Activated naive CD8-positive, alpha-beta T cell treated with anti-CD3 and anti-CD28 coated beads, Interleukin-2, amount 10 ng/mL, durations not matched to agents 7 days and 5 days (primary cell): ENCODE measurements around the gene DLG2. TPM values are rescaled to one million over a fixed set of nuclear protein-coding genes. Genes with fewer than 3 reads are reported as not detected.

Experiments
- ATAC-seq: fragments of 150-1000 bp; cut with Tn5 transposase; one replicate; pipeline ENCODE4 v1.10.0; 2021; ENCODE audit warnings: low read depth, moderate library complexity
- POLR2A ChIA-PET: fragments of 350-600 bp; sonication (Branson Sonifier 250); formaldehyde crosslinking; loops from one replicate; lab custom pipeline; 2021; ENCODE audit warnings: antibody characterized with exemption; lab: Charles Lee
- DNase-seq: peaks from one replicate; pipeline ENCODE4 v3.0.0; 2021
- H3K27ac Mint-ChIP-seq: one replicate; pipeline ENCODE4 v1.8.0; 2022; ENCODE audit warnings: mild to moderate bottlenecking, mixed read lengths
- H3K27me3 Mint-ChIP-seq: one replicate; pipeline ENCODE4 v1.8.0; 2022; ENCODE audit warnings: mild to moderate bottlenecking, moderate library complexity, mixed read lengths
- H3K36me3 Mint-ChIP-seq: one replicate; pipeline ENCODE4 v1.8.0; 2021; ENCODE audit warnings: mild to moderate bottlenecking, mixed read lengths
- H3K4me1 Mint-ChIP-seq: one replicate; pipeline ENCODE4 v1.8.0; 2021; ENCODE audit warnings: mixed read lengths
- H3K4me3 Mint-ChIP-seq: one replicate; pipeline ENCODE4 v1.8.0; 2022; ENCODE audit warnings: mild to moderate bottlenecking, moderate library complexity, mixed read lengths
- H3K9me3 Mint-ChIP-seq: one replicate; pipeline ENCODE4 v1.8.0; 2021; ENCODE audit warnings: mixed read lengths
- total RNA-seq, 2 experiments: library from RNA; stranded (reverse); gene quantifications; one replicate each; pipeline ENCODE4 v1.2.3, GENCODE V29; 2021

DLG2 gene
- total RNA-seq, 2 experiments from 2014 or later = 2.6 to 3.4 TPM

- POLR2A ChIA-PET = no interaction called here
- ATAC-seq (no peak), DNase-seq (no peak)
- Mint-ChIP-seq H3K36me3 (no peaks in the 10 kb centered on the region), H3K9me3 (no peaks in the 10 kb centered on the region), H3K27ac (no peak overlapping the region), H3K4me1 (no peaks in the 10 kb centered on the region), H3K27me3 (no peaks in the 10 kb centered on the region), H3K4me3 (no peak overlapping the region)
Measured at GRCh38 chr11:84590106-84590505, 1037.0 kb downstream of the DLG2 start.

DNA sequence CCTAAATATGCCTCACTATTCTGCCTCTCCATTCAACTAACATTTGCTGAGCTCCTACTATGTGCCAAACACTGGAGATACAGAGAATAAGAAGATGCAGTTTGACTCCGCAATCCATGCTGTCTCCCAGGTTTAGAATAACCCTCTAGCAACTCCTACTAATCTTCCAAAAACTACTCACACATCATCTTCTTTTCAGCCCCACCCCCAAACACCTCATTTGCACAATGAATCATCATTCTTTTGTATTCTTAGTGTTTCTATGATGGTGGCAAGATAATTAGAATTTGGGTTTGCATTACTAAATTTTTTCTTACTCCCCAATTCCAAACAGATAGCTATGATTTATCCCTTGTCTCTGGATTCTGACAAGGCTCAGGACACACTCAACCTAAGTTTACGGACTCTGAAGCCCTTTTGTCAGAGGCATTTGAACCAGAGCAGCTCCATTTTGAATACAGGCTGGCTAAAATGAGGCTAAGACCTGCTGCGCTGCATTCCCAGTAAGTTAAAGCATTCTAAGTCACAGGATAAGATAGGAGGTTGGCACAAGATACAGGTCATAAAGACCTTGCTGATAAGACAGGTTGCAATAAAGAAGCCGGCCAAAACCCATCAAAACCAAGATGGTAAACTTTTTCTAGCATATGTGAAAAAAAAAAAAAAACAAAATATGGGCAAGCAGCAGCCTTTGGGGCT is 1038.9 kb downstream of the DLG2 start:
- no peaks in the 10 kb centered on the region for H3K9me3 Mint-ChIP-seq
- no peaks in the 10 kb centered on the region for H3K27me3 Mint-ChIP-seq
- H3K4me3 Mint-ChIP-seq = no peak overlapping the region
- no peak overlapping the region for H3K27ac Mint-ChIP-seq
- no peaks in the 10 kb centered on the region for H3K4me1 Mint-ChIP-seq
- ATAC-seq (no peak), DNase-seq (no peak)
- POLR2A ChIA-PET = no interaction called here
- no peaks in the 10 kb centered on the region for H3K36me3 Mint-ChIP-seq

DNA sequence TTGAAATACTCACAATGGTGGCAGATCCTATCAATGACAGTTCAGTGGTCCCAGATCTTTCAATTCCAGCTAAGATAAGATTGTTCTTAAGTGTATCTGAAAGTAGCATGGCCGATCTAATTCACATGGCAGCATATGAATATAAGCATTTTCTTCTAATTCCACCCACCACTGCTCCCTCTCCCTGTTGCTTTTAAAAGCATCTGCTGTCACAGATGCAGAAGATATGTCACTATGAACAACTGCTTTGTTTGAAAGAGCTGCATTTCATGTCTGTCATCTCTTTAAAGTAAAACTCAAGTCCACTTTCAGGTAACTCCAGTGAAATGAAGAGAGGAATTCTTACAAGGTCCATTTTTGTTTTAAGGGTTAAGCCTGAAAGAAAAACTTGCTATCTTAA is 1044.0 kb downstream of the DLG2 start:
- POLR2A ChIA-PET = no interaction called here
- no peaks in the 10 kb centered on the region for H3K36me3 Mint-ChIP-seq
- no peak overlapping the region for H3K4me3 Mint-ChIP-seq
- H3K4me1 Mint-ChIP-seq = no peaks in the 10 kb centered on the region
- DNase-seq (no peak), ATAC-seq (no peak)
- H3K27ac Mint-ChIP-seq = no peak overlapping the region
- no peaks in the 10 kb centered on the region for H3K27me3 Mint-ChIP-seq
- H3K9me3 Mint-ChIP-seq = no peaks in the 10 kb centered on the region

GRCh38 chr11:84581083-84581482 is 1046.1 kb downstream of the DLG2 start:
- ATAC-seq = no peak
- no peaks in the 10 kb centered on the region for H3K36me3 Mint-ChIP-seq

GRCh38 chr11:84580428-84580827 is 1046.7 kb downstream of the DLG2 start:
- no peaks in the 10 kb centered on the region for H3K36me3 Mint-ChIP-seq
- H3K4me3 Mint-ChIP-seq = no peak overlapping the region
- DNase-seq (no peak), ATAC-seq (no peak)
- POLR2A ChIA-PET = no interaction called here
- H3K27ac Mint-ChIP-seq = no peak overlapping the region
- H3K9me3 Mint-ChIP-seq = peaks cover 5% of the 10 kb centered on the region
- H3K27me3 Mint-ChIP-seq = no peaks in the 10 kb centered on the region
- H3K4me1 Mint-ChIP-seq = no peaks in the 10 kb centered on the region

More at GRCh38 chr11:84581083-84581482, 1046.1 kb downstream of the DLG2 start:
- Mint-ChIP-seq H3K27ac (no peak overlapping the region), H3K4me1 (no peaks in the 10 kb centered on the region), H3K9me3 (peaks cover 5% of the 10 kb centered on the region), H3K4me3 (no peak overlapping the region), H3K27me3 (no peaks in the 10 kb centered on the region)
- no peak for DNase-seq
- POLR2A ChIA-PET = no interaction called here

- DNase-seq (no peak), ATAC-seq (no peak)
- Mint-ChIP-seq H3K36me3 (no peaks in the 10 kb centered on the region), H3K4me3 (no peak overlapping the region), H3K27ac (no peak overlapping the region), H3K4me1 (no peaks in the 10 kb centered on the region), H3K9me3 (peaks cover 7% of the 10 kb centered on the region), H3K27me3 (no peaks in the 10 kb centered on the region)
- POLR2A ChIA-PET = no interaction called here
Measured at GRCh38 chr11:84573868-84574267, 1053.3 kb downstream of the DLG2 start.

GRCh38 chr11:84566671-84567070 is 1060.5 kb downstream of the DLG2 start:
- no peak for DNase-seq
- no peak for ATAC-seq
- H3K9me3 Mint-ChIP-seq = peaks cover 2% of the 10 kb centered on the region
- H3K4me3 Mint-ChIP-seq = no peak overlapping the region
- H3K27me3 Mint-ChIP-seq = no peaks in the 10 kb centered on the region
- no peaks in the 10 kb centered on the region for H3K36me3 Mint-ChIP-seq
- H3K27ac Mint-ChIP-seq = no peak overlapping the region
- H3K4me1 Mint-ChIP-seq = no peaks in the 10 kb centered on the region
- POLR2A ChIA-PET = no interaction called here

DNA sequence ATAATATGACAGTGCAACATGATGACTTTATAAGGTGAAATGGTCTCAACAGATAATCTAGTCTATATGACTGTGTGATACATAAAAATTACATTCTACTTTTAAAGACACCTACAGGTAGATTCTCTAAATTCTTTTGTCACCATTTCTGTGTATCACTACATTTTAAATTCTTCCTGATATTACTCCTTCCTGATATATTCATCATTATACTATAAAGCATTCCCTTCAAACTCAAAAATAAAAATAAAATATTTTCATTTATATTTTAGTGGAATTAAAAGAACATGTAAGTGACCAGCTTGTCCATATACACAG is 1062.3 kb downstream of the DLG2 start:
- Mint-ChIP-seq H3K27me3 (no peaks in the 10 kb centered on the region), H3K9me3 (no peaks in the 10 kb centered on the region)
- POLR2A ChIA-PET = no interaction called here

DNA sequence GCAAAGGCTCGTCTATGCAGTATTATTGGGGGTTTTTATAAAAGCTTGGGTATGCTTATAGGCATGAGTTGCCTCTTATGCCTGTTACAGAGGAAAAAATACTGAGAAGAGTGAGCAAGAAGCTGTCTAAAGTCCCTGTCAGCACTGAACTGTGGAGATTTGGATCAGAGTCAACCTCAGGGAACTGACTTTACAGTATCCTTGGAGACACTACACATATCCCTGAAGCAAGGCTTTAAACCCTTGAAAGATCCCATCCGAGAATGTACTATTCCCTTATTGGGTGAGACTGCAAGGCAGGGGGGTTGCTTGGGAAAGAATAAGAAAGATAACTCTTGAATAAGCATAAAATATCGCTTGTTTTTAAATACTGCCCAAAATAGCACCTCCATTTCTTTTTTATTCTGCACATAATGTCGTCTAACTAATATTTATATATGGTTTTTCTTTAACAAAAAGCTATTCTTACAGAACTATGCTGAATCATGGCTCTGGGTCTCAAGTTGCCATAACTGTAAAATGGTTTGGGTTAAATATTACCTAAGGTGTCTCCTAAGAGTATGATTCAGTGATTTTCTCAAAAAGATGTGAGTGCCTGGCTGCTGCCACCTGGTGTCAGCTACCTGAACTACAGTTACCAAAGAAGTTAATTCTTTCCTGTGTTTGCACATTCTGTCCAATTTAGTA is 1062.8 kb downstream of the DLG2 start:
- no peak for DNase-seq

More for the DNA sequence above, 1062.3 kb downstream of the DLG2 start:
- no peak overlapping the region for H3K4me3 Mint-ChIP-seq
- no peaks in the 10 kb centered on the region for H3K4me1 Mint-ChIP-seq
- DNase-seq = no peak
- H3K36me3 Mint-ChIP-seq = no peaks in the 10 kb centered on the region
- ATAC-seq = no peak
- no peak overlapping the region for H3K27ac Mint-ChIP-seq

GRCh38 chr11:84563356-84563755 is 1063.8 kb downstream of the DLG2 start:
- DNase-seq = no peak
- POLR2A ChIA-PET = no interaction called here
- ATAC-seq = no peak
- H3K4me1 Mint-ChIP-seq = no peaks in the 10 kb centered on the region
- H3K27me3 Mint-ChIP-seq = no peaks in the 10 kb centered on the region
- no peak overlapping the region for H3K27ac Mint-ChIP-seq
- no peaks in the 10 kb centered on the region for H3K36me3 Mint-ChIP-seq
- no peak overlapping the region for H3K4me3 Mint-ChIP-seq
- no peaks in the 10 kb centered on the region for H3K9me3 Mint-ChIP-seq

More for the DNA sequence above, 1062.8 kb downstream of the DLG2 start:
- H3K27ac Mint-ChIP-seq = no peak overlapping the region
- H3K4me1 Mint-ChIP-seq = no peaks in the 10 kb centered on the region
- ATAC-seq = no peak
- no peak overlapping the region for H3K4me3 Mint-ChIP-seq
- H3K27me3 Mint-ChIP-seq = no peaks in the 10 kb centered on the region
- POLR2A ChIA-PET = no interaction called here
- H3K9me3 Mint-ChIP-seq = no peaks in the 10 kb centered on the region
- no peaks in the 10 kb centered on the region for H3K36me3 Mint-ChIP-seq

- POLR2A ChIA-PET = no interaction called here
- no peaks in the 10 kb centered on the region for H3K4me1 Mint-ChIP-seq
- DNase-seq = no peak
- no peak for ATAC-seq
- no peaks in the 10 kb centered on the region for H3K9me3 Mint-ChIP-seq
- no peaks in the 10 kb centered on the region for H3K36me3 Mint-ChIP-seq
- H3K27ac Mint-ChIP-seq = no peak overlapping the region
- no peaks in the 10 kb centered on the region for H3K27me3 Mint-ChIP-seq
- H3K4me3 Mint-ChIP-seq = no peak overlapping the region
Measured at GRCh38 chr11:84560206-84560605, 1066.9 kb downstream of the DLG2 start.

- ATAC-seq (no peak), DNase-seq (no peak)
- POLR2A ChIA-PET = no interaction called here
- Mint-ChIP-seq H3K27ac (no peak overlapping the region), H3K27me3 (no peaks in the 10 kb centered on the region), H3K9me3 (no peaks in the 10 kb centered on the region), H3K4me1 (no peaks in the 10 kb centered on the region), H3K36me3 (no peaks in the 10 kb centered on the region), H3K4me3 (no peak overlapping the region)
Measured at GRCh38 chr11:84558085-84558905, 1068.8 kb downstream of the DLG2 start.

DNA sequence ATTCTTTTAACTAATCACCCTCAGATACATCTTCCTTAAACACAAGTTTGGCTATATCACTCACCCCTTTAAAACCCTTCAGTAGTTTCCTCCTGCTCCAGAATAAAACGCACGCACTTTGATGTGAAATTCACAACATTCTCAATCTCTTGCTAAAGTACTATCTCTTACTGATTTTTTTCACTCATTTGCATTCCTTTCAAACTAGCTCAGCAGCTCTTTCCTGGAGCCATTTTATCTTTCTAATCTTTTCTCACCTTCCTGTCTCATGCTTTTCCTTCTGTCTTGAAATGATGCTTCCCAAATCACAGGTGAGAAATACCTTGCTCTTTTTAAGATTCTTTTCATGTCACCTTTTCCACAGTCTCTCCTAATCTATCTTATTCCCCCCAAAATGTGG is 1074.4 kb downstream of the DLG2 start:
- no peaks in the 10 kb centered on the region for H3K4me1 Mint-ChIP-seq
- no peaks in the 10 kb centered on the region for H3K27me3 Mint-ChIP-seq
- ATAC-seq (no peak), DNase-seq (no peak)
- no peaks in the 10 kb centered on the region for H3K9me3 Mint-ChIP-seq
- no peaks in the 10 kb centered on the region for H3K36me3 Mint-ChIP-seq
- POLR2A ChIA-PET = no interaction called here
- H3K27ac Mint-ChIP-seq = no peak overlapping the region
- no peak overlapping the region for H3K4me3 Mint-ChIP-seq

GRCh38 chr11:84549217-84549616 is 1077.9 kb downstream of the DLG2 start:
- ATAC-seq (no peak), DNase-seq (no peak)
- no peaks in the 10 kb centered on the region for H3K36me3 Mint-ChIP-seq
- no peaks in the 10 kb centered on the region for H3K4me1 Mint-ChIP-seq
- POLR2A ChIA-PET = no interaction called here
- H3K27me3 Mint-ChIP-seq = peaks cover 3% of the 10 kb centered on the region
- H3K9me3 Mint-ChIP-seq = peaks cover 4% of the 10 kb centered on the region
- H3K27ac Mint-ChIP-seq = no peak overlapping the region
- no peak overlapping the region for H3K4me3 Mint-ChIP-seq
